OCI-LY1 (cell line): ENCODE data around the gene SLCO3A1.

Source experiments
- H2AFZ ChIP-seq: fragments of 200-600 bp; sonication (generic), shearing (Covaris generic); 2 replicates; pipeline ENCODE4 v1.6.0; 2014; ENCODE audit warnings: antibody characterized with exemption, mild to moderate bottlenecking, low read length
- H3F3A ChIP-seq: fragments of 200-600 bp; sonication (generic), shearing (Covaris generic); 2 replicates; pipeline ENCODE4 v1.6.0; 2014; ENCODE audit warnings: mild to moderate bottlenecking, antibody characterized with exemption, low read length, moderate library complexity; ENCODE audit not compliant: insufficient read depth
- H3K27ac ChIP-seq: fragments of 200-600 bp; sonication (generic); 2 replicates; pipeline ENCODE4 v1.5.1; 2014; ENCODE audit warnings: low read length, mixed run types, mild to moderate bottlenecking, low read depth; ENCODE audit not compliant: poor library complexity, severe bottlenecking
- H3K27me3 ChIP-seq: fragments of 200-600 bp; sonication (generic); 2 replicates; pipeline ENCODE4 v1.6.0; 2014; ENCODE audit warnings: antibody characterized with exemption, mild to moderate bottlenecking, low read length, moderate library complexity; ENCODE audit not compliant: insufficient read depth
- H3K36me3 ChIP-seq: fragments of 200-600 bp; sonication (generic); 2 replicates; pipeline ENCODE4 v1.6.1; 2014; ENCODE audit warnings: mild to moderate bottlenecking, antibody characterized with exemption, low read length, moderate library complexity, mixed read lengths; ENCODE audit not compliant: insufficient read depth
- H3K4me1 ChIP-seq: fragments of 200-600 bp; sonication (generic); 2 replicates; pipeline ENCODE4 v1.5.1; 2014; ENCODE audit warnings: mild to moderate bottlenecking, low read length, moderate library complexity; ENCODE audit not compliant: insufficient read depth, severe bottlenecking
- H3K4me2 ChIP-seq: fragments of 200-600 bp; sonication (generic), shearing (Covaris generic); 2 replicates; pipeline ENCODE4 v1.6.1; 2014; ENCODE audit warnings: low read length
- H3K4me3 ChIP-seq: fragments of 200-600 bp; sonication (generic); 2 replicates; pipeline ENCODE4 v1.5.1; 2014; ENCODE audit warnings: low read length, low read depth, mild to moderate bottlenecking, mixed read lengths; ENCODE audit not compliant: poor library complexity, severe bottlenecking
- H3K79me2 ChIP-seq: fragments of 200-600 bp; shearing (Covaris generic); 2 replicates; pipeline ENCODE4 v1.6.1; 2016; ENCODE audit warnings: mixed run types, low read length, mixed read lengths; ENCODE audit not compliant: insufficient read depth
- H3K9ac ChIP-seq: fragments of 200-600 bp; sonication (generic), shearing (Covaris generic); 2 replicates; pipeline ENCODE4 v1.6.1; 2014; ENCODE audit warnings: mild to moderate bottlenecking, low read length, mixed read lengths
- H3K9me2 ChIP-seq: fragments of 200-600 bp; sonication (generic), shearing (Covaris generic); 2 replicates; pipeline ENCODE4 v1.6.1; 2014; ENCODE audit warnings: low read depth, mild to moderate bottlenecking, low read length, mixed read lengths
- H3K9me3 ChIP-seq: fragments of 200-600 bp; shearing (Covaris generic); 2 replicates; pipeline ENCODE4 v1.6.1; 2014; ENCODE audit warnings: low read length, mixed read lengths
- H4K20me1 ChIP-seq: fragments of 200-600 bp; sonication (generic), shearing (Covaris generic); 2 replicates; pipeline ENCODE4 v1.6.0; 2016; ENCODE audit warnings: mild to moderate bottlenecking, low read length; ENCODE audit not compliant: insufficient read depth
- CTCF ChIP-seq: fragments of 200-600 bp; sonication (generic), shearing (Covaris generic); IDR thresholded peaks from 2 replicates; pipeline ENCODE4 v1.5.1; 2017; ENCODE audit warnings: mild to moderate bottlenecking, antibody characterized with exemption, low read length, moderate library complexity, mixed read lengths
- EZH2 ChIP-seq: fragments of 200-600 bp; sonication (generic), shearing (Covaris generic); IDR thresholded peaks from 2 replicates; pipeline ENCODE4 v1.8.0; 2017; ENCODE audit warnings: borderline replicate concordance, mixed run types, mild to moderate bottlenecking, antibody characterized with exemption, low read length, moderate library complexity, mixed read lengths

SLCO3A1 gene

GRCh38 chr15:92100301-92100700 lies 246.8 kb downstream of the SLCO3A1 start:
- H2AFZ ChIP-seq = no peak overlapping the region
- no peaks in the 10 kb centered on the region for H3K9me2 ChIP-seq
- no peaks in the 10 kb centered on the region for H3K36me3 ChIP-seq
- no peak for TF ChIP-seq CTCF
- TF ChIP-seq EZH2 = no peak
- no peaks in the 10 kb centered on the region for H4K20me1 ChIP-seq
- no peaks in the 10 kb centered on the region for H3K27me3 ChIP-seq
- no peak overlapping the region for H3K4me2 ChIP-seq
- H3K79me2 ChIP-seq = no peaks in the 10 kb centered on the region
- H3K9ac ChIP-seq = no peak overlapping the region
- H3F3A ChIP-seq = no peaks in the 10 kb centered on the region
- H3K4me3 ChIP-seq = no peak overlapping the region
- H3K27ac ChIP-seq = no peak overlapping the region
- no peaks in the 10 kb centered on the region for H3K9me3 ChIP-seq
- H3K4me1 ChIP-seq = peaks cover 5% of the 10 kb centered on the region

- H2AFZ ChIP-seq = no peak overlapping the region
- H3K79me2 ChIP-seq = no peaks in the 10 kb centered on the region
- H3K27me3 ChIP-seq = no peaks in the 10 kb centered on the region
- H3F3A ChIP-seq = no peaks in the 10 kb centered on the region
- TF ChIP-seq CTCF (no peak), EZH2 (no peak)
- H3K9me2 ChIP-seq = no peaks in the 10 kb centered on the region
- H3K27ac ChIP-seq = no peak overlapping the region
- no peaks in the 10 kb centered on the region for H3K36me3 ChIP-seq
- no peak overlapping the region for H3K4me2 ChIP-seq
- no peaks in the 10 kb centered on the region for H4K20me1 ChIP-seq
- H3K4me3 ChIP-seq = no peak overlapping the region
- no peak overlapping the region for H3K9ac ChIP-seq
- peaks cover 5% of the 10 kb centered on the region for H3K4me1 ChIP-seq
- H3K9me3 ChIP-seq = no peaks in the 10 kb centered on the region
Observed at GRCh38 chr15:92100751-92101150, 247.2 kb downstream of the SLCO3A1 start.

GRCh38 chr15:92101708-92102394 lies 248.3 kb downstream of the SLCO3A1 start:
- H3F3A ChIP-seq = no peaks in the 10 kb centered on the region
- no peak overlapping the region for H3K27ac ChIP-seq
- H3K9me3 ChIP-seq = no peaks in the 10 kb centered on the region
- peaks cover 5% of the 10 kb centered on the region for H3K4me1 ChIP-seq
- no peak overlapping the region for H3K9ac ChIP-seq
- TF ChIP-seq CTCF (no peak), EZH2 (no peak)
- no peak overlapping the region for H3K4me2 ChIP-seq
- H3K9me2 ChIP-seq = no peaks in the 10 kb centered on the region
- no peaks in the 10 kb centered on the region for H3K36me3 ChIP-seq
- H3K4me3 ChIP-seq = no peak overlapping the region
- H4K20me1 ChIP-seq = no peaks in the 10 kb centered on the region
- no peaks in the 10 kb centered on the region for H3K27me3 ChIP-seq
- H2AFZ ChIP-seq = no peak overlapping the region
- no peaks in the 10 kb centered on the region for H3K79me2 ChIP-seq
